IMR-90 (cell line): Measurements from ENCODE around the gene FGA. TPM values are rescaled to one million over a fixed set of nuclear protein-coding genes. Genes with fewer than 3 reads are reported as not detected.
A peak's percentile ranks its signal among the peaks of the same experiment; 100 is the strongest.

Experiments
- ATAC-seq: fragments of 200-7000 bp; cut with Tn5 transposase; 2 replicates; pipeline ENCODE4 v1.9.1; 2020; ENCODE audit warnings: low read depth, mild to moderate bottlenecking, moderate library complexity
- BruUV-seq: library from RNA; stranded (reverse); fragments of 400-500 nt; replicated peaks from 2 replicates; lab custom pipeline; 2021; lab: Mats Ljungman, UMichigan
- CTCF ChIA-PET: fragments of 300-600 bp; formaldehyde crosslinking; extraction: SDS; loops from one replicate; lab custom pipeline; 2021; ENCODE audit warnings: antibody characterized with exemption; lab: Yijun Ruan, JAX
- POLR2A ChIA-PET: fragments of 300-600 bp; sonication (Branson Sonifier 250); formaldehyde crosslinking; loops from one replicate; lab custom pipeline; 2022; ENCODE audit warnings: antibody characterized with exemption; ENCODE audit not compliant: unreplicated experiment; lab: Charles Lee
- DNase-seq: peaks from one replicate; pipeline ENCODE4 v3.0.0; 2013
- H2AFZ ChIP-seq: replicated peaks from 2 replicates; pipeline ENCODE3; 2013; ENCODE audit warnings: low read length, mild to moderate bottlenecking; ENCODE audit not compliant: poor library complexity
- H2AK5ac ChIP-seq: 2 replicates; pipeline ENCODE4 v1.6.1; 2013; ENCODE audit warnings: low read depth, low read length, inconsistent platforms
- H2AK9ac ChIP-seq: replicated peaks from 2 replicates; pipeline ENCODE3; 2013; ENCODE audit warnings: mild to moderate bottlenecking, low read depth, low read length, moderate library complexity; ENCODE audit not compliant: poor library complexity
- H2BK120ac ChIP-seq: 2 replicates; pipeline ENCODE4 v1.6.1; 2013; ENCODE audit warnings: low read depth, low read length, inconsistent platforms
- H2BK15ac ChIP-seq: 3 replicates; pipeline ENCODE4 v1.6.1; 2013; ENCODE audit warnings: low read depth, low read length, inconsistent platforms
- H2BK20ac ChIP-seq: 2 replicates; pipeline ENCODE4 v1.6.1; 2013; ENCODE audit warnings: low read depth, mild to moderate bottlenecking, inconsistent platforms, low read length, moderate library complexity
- H2BK5ac ChIP-seq: 2 replicates; pipeline ENCODE4 v1.6.1; 2013; ENCODE audit warnings: mild to moderate bottlenecking, low read depth, low read length, inconsistent platforms; ENCODE audit not compliant: poor library complexity, severe bottlenecking
- H3K14ac ChIP-seq: replicated peaks from 2 replicates; pipeline ENCODE4 v1.6.1; 2013; ENCODE audit warnings: low read depth, low read length, inconsistent platforms
- H3K18ac ChIP-seq: 2 replicates; pipeline ENCODE4 v1.6.1; 2013; ENCODE audit warnings: low read depth, low read length, control low read depth
- H3K23ac ChIP-seq: 2 replicates; pipeline ENCODE4 v1.6.1; 2013; ENCODE audit warnings: low read depth, low read length, inconsistent platforms
- H3K27ac ChIP-seq: 2 replicates; pipeline ENCODE4 v1.5.1; 2013; ENCODE audit warnings: mild to moderate bottlenecking, control low read depth, low read length; ENCODE audit not compliant: insufficient read depth
- H3K27me3 ChIP-seq: 2 replicates; pipeline ENCODE4 v1.6.1; 2013; ENCODE audit warnings: low read length; ENCODE audit not compliant: control insufficient read depth, insufficient read depth
- H3K36me3 ChIP-seq: 2 replicates; pipeline ENCODE4 v1.6.1; 2013; ENCODE audit warnings: low read length, mixed read lengths; ENCODE audit not compliant: control insufficient read depth, insufficient read depth
- H3K4ac ChIP-seq: 2 replicates; pipeline ENCODE4 v1.6.1; 2013; ENCODE audit warnings: low read depth, low read length, inconsistent platforms
- H3K4me1 ChIP-seq: 2 replicates; pipeline ENCODE4 v1.6.1; 2013; ENCODE audit warnings: low read length, mixed read lengths; ENCODE audit not compliant: control insufficient read depth, insufficient read depth
- H3K4me2 ChIP-seq: 2 replicates; pipeline ENCODE4 v1.6.1; 2013; ENCODE audit warnings: low read depth, mild to moderate bottlenecking, control low read depth, low read length, moderate library complexity
- H3K4me3 ChIP-seq: 2 replicates; pipeline ENCODE4 v1.5.1; 2013; ENCODE audit warnings: low read depth, mild to moderate bottlenecking, control low read depth, low read length, moderate library complexity; ENCODE audit not compliant: insufficient read depth
- H3K56ac ChIP-seq: 2 replicates; pipeline ENCODE4 v1.6.1; 2013; ENCODE audit warnings: low read length, inconsistent platforms; ENCODE audit not compliant: insufficient read depth; ENCODE audit errors: extremely low read depth
- H3K79me1 ChIP-seq, 2 experiments: 2 replicates each; pipeline ENCODE4 v1.6.1; 2013; ENCODE audit warnings: low read length in 2 of 2, inconsistent platforms in 1 of 2, low read depth in 1 of 2
- H3K9ac ChIP-seq: 2 replicates; pipeline ENCODE4 v1.6.1; 2013; ENCODE audit warnings: low read depth, low read length, control low read depth
- H3K9me1 ChIP-seq: 2 replicates; pipeline ENCODE4 v1.6.1; 2013; ENCODE audit warnings: low read length, inconsistent platforms; ENCODE audit not compliant: insufficient read depth
- H3K9me3 ChIP-seq: 2 replicates; pipeline ENCODE4 v1.6.1; 2013; ENCODE audit warnings: low read length; ENCODE audit not compliant: control insufficient read depth, insufficient read depth
- H4K20me1 ChIP-seq: 2 replicates; pipeline ENCODE4 v1.6.1; 2013; ENCODE audit warnings: low read length, inconsistent platforms; ENCODE audit not compliant: insufficient read depth
- H4K5ac ChIP-seq: 2 replicates; pipeline ENCODE4 v1.6.1; 2013; ENCODE audit warnings: mild to moderate bottlenecking, low read depth, low read length, control low read depth
- H4K8ac ChIP-seq, 2 experiments: 2 replicates each; pipeline ENCODE4 v1.6.1; 2013; ENCODE audit warnings: low read depth in 2 of 2, low read length in 2 of 2, control low read depth in 1 of 2, inconsistent platforms in 1 of 2
- H4K91ac ChIP-seq: 2 replicates; pipeline ENCODE4 v1.6.1; 2013; ENCODE audit warnings: low read depth, low read length, inconsistent platforms; ENCODE audit not compliant: insufficient read depth
- FOS ChIP-seq: fragments of 150-350 bp; IDR thresholded peaks from 2 replicates; pipeline ENCODE4 v1.6.1; 2016; ENCODE audit warnings: low read depth, low read length
- MAFK ChIP-seq: IDR thresholded peaks from 2 replicates; pipeline ENCODE4 v1.6.1; 2012; ENCODE audit warnings: low read depth, low read length, improper control_type of control experiment
- MAZ ChIP-seq: IDR thresholded peaks from 2 replicates; pipeline ENCODE4 v1.6.1; 2012; ENCODE audit warnings: low read depth, mild to moderate bottlenecking, low read length, improper control_type of control experiment, moderate library complexity, borderline replicate concordance
- RAD21 ChIP-seq: IDR thresholded peaks from 2 replicates; pipeline ENCODE4 v1.6.1; 2012; ENCODE audit warnings: low read length, improper control_type of control experiment
- RCOR1 ChIP-seq: IDR thresholded peaks from 2 replicates; pipeline ENCODE4 v1.6.1; 2012; ENCODE audit warnings: mild to moderate bottlenecking, low read length, improper control_type of control experiment; ENCODE audit not compliant: insufficient replicate concordance
- RFX5 ChIP-seq: IDR thresholded peaks from 2 replicates; pipeline ENCODE4 v1.8.0; 2012; ENCODE audit warnings: low read depth, mild to moderate bottlenecking, low read length, moderate library complexity
- WGBS, 2 experiments: methylation state at CpG; one replicate each; pipeline versions ENCODE4 v1.1.5 to v1.1.7; 2013; ENCODE audit warnings: missing lambda C conversion rate in 2 of 2; ENCODE audit not compliant: insufficient read length in 1 of 2; ENCODE audit errors: extremely low coverage in 2 of 2; 5-methylcytosine and 5-hydroxymethylcytosine counted together
- dilution Hi-C: fragments of 300-500 bp; cut with HindIII; formaldehyde crosslinking; loops from one replicate; pipeline ENCODE4 v1.14.3; 2018; ENCODE audit warnings: low sequenced_read_pairs; ENCODE audit not compliant: unreplicated experiment
- in situ Hi-C: fragments of 300-500 bp; cut with MboI; formaldehyde crosslinking; loops from 3 replicates; pipeline ENCODE4 v1.14.3; 2019; ENCODE audit warnings: low sequenced_read_pairs, inconsistent platforms, mixed read lengths
- intact Hi-C: fragments of 100-400 bp; cut with micrococcal nuclease; formaldehyde crosslinking; loops from 2 replicates; pipeline ENCODE4 v1.10.0; 2022
- polyA plus RNA-seq, 3 experiments: library from polyadenylated mRNA; depleted of rRNA; stranded (reverse); fragments of >200 nt; gene quantifications; 2 replicates each; pipeline ENCODE4 v1.2.3, GENCODE V29; 2012; ENCODE audit warnings: low replicate concordance in 1 of 3
- total RNA-seq: library from RNA; depleted of rRNA; stranded (reverse); fragments of >200 nt; gene quantifications from 2 replicates; pipeline ENCODE4 v1.2.3, GENCODE V29; 2012
- TF ChIP-seq, protein P1 (sequence below): conservative IDR thresholded peaks from 2 replicates; pipeline ENCODE4 v1.5.1; 2012; ENCODE audit warnings: mild to moderate bottlenecking, low read depth, low read length, improper control_type of control experiment

The FGA gene
- total and polyA plus RNA-seq, 2 of the 4 experiments (the other 2 are of a cell fraction), result not detected

DNA sequence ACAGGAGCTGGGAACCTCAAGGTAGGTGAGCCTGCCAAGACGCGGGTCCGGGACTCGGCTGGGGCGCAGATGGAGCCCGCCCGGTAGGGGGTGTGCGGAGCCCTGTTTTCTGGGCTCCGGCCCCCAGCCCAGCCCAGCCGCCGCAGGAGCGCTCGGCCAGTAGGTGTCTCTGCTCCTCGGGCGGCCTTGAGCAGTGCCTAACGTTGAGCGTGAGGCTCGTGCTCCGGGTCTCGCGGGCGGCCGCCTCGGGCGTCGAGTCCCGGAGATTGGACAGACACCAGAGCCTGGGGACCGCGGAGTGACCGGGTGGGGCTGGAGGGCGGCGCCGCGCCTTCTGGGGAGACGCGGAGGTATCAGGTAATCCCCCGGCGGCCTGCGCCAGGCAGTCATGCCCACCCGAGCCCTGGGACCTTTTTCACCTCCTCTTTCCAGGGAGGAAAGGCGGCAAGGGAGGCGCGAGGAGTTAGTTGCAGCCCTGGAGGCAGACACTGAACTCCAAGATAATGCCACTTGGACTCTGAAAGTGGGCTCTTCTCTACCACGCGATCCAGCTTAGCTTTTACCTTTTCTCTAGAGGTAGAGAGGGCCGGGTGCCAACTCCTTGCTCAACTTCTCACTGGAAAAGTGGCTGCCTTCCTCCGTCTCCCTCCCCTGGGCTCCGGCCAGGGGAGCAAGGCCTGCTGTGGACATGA, 36.4 kb upstream of the FGA start:
- H2BK15ac ChIP-seq, result no peak overlapping the region
- no TSS peak for BruUV-seq
- H2AK9ac ChIP-seq, result no peak overlapping the region
- H3K27ac ChIP-seq, result no peak overlapping the region
- intact Hi-C loops (no loop called here), in situ Hi-C loops (no loop called here), dilution Hi-C loops (no loop called here)
- TF ChIP-seq MAZ (peak; percentile 31; the same call in 1 of the 2 replicates), RAD21 (peak; percentile 13; the same call in 1 of the 2 replicates), MAFK (no peak), FOS (no peak), RCOR1 (no peak), RFX5 (no peak)
- TF ChIP-seq, protein P1, sequence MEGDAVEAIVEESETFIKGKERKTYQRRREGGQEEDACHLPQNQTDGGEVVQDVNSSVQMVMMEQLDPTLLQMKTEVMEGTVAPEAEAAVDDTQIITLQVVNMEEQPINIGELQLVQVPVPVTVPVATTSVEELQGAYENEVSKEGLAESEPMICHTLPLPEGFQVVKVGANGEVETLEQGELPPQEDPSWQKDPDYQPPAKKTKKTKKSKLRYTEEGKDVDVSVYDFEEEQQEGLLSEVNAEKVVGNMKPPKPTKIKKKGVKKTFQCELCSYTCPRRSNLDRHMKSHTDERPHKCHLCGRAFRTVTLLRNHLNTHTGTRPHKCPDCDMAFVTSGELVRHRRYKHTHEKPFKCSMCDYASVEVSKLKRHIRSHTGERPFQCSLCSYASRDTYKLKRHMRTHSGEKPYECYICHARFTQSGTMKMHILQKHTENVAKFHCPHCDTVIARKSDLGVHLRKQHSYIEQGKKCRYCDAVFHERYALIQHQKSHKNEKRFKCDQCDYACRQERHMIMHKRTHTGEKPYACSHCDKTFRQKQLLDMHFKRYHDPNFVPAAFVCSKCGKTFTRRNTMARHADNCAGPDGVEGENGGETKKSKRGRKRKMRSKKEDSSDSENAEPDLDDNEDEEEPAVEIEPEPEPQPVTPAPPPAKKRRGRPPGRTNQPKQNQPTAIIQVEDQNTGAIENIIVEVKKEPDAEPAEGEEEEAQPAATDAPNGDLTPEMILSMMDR, result peak; percentile 55
- H3K4me3 ChIP-seq, result no peak overlapping the region
- no peak overlapping the region for H3K9ac ChIP-seq
- no peak overlapping the region for H3K14ac ChIP-seq
- peak; percentile 6 for DNase-seq
- H4K91ac ChIP-seq, result no peak overlapping the region
- no peaks in the 10 kb centered on the region for H4K20me1 ChIP-seq
- no peaks in the 10 kb centered on the region for H3K9me1 ChIP-seq
- WGBS, 2 experiments, result 1% methylated on average over 14 of the region's 48 CpGs; no CpG with 5 or more reads in 1 of the 2 experiments
- no peak overlapping the region for H2BK5ac ChIP-seq
- peak overlapping the region; percentile 87 for H2AFZ ChIP-seq
- H2BK20ac ChIP-seq, result no peak overlapping the region
- peak; percentile 96 for ATAC-seq
- H3K4ac ChIP-seq, result no peak overlapping the region
- CTCF ChIA-PET, result interaction anchor here (0.5 to 2.3 kb wide), 3 partner anchors 8 to 68 kb away, joined by 3 to 6 read pairs (median 3); no protein-coding TSS in a partner anchor
- H3K4me1 ChIP-seq, result no peaks in the 10 kb centered on the region
- no peak overlapping the region for H3K23ac ChIP-seq
- H3K79me1 ChIP-seq, result no peaks in the 10 kb centered on the region
- no peak overlapping the region for H4K8ac ChIP-seq
- POLR2A ChIA-PET, result no interaction called here
- no peak overlapping the region for H2BK120ac ChIP-seq
- peak overlapping the region; percentile 59 for H3K4me2 ChIP-seq
- peaks cover 14% of the 10 kb centered on the region for H3K27me3 ChIP-seq
- H3K56ac ChIP-seq, result no peak overlapping the region
- no peaks in the 10 kb centered on the region for H3K36me3 ChIP-seq
- H3K18ac ChIP-seq, result no peak overlapping the region
- no peak overlapping the region for H4K5ac ChIP-seq
- no peak overlapping the region for H2AK5ac ChIP-seq
- H3K9me3 ChIP-seq, result no peaks in the 10 kb centered on the region
